Aorta (tissue), 5 donors: ENCODE data around the gene CLTCL1. TPM values are rescaled to one million over a fixed set of nuclear protein-coding genes. Genes with fewer than 3 reads are reported as not detected.

ENCODE experiments used
- ATAC-seq: fragments of 200-7000 bp; cut with Tn5 transposase; one replicate; pipeline ENCODE4 v1.9.1; 2022; ENCODE audit warnings: moderate library complexity; ENCODE audit not compliant: low FRiP score
- DNase-seq, 2 donors: peaks; one replicate each; pipeline ENCODE4 v3.0.0-alpha.2; 2020
- H3K27ac ChIP-seq, 2 donors: one replicate each; pipeline ENCODE4 v1.5.1; 2013; ENCODE audit warnings: low read length in 2 of 2, mild to moderate bottlenecking in 2 of 2, moderate library complexity in 2 of 2, control low read depth in 1 of 2, inconsistent platforms in 1 of 2, low read depth in 1 of 2
- H3K27me3 ChIP-seq, 2 donors: one replicate each; pipeline ENCODE4 v1.6.1; 2013; ENCODE audit warnings: control low read depth in 1 of 2, low read length in 1 of 2, mild to moderate bottlenecking in 1 of 2, moderate library complexity in 1 of 2; ENCODE audit not compliant: insufficient read depth in 2 of 2, control insufficient read depth in 1 of 2
- H3K36me3 ChIP-seq, 2 donors: one replicate each; pipeline ENCODE4 v1.6.1; 2013; ENCODE audit warnings: control low read depth in 1 of 2, low read length in 1 of 2, mild to moderate bottlenecking in 1 of 2; ENCODE audit not compliant: insufficient read depth in 2 of 2, control insufficient read depth in 1 of 2
- H3K4me1 ChIP-seq, 2 donors: one replicate each; pipeline ENCODE4 v1.6.1; 2013; ENCODE audit warnings: low read length in 2 of 2, control low read depth in 1 of 2, mild to moderate bottlenecking in 1 of 2, moderate library complexity in 1 of 2; ENCODE audit not compliant: insufficient read depth in 2 of 2, control insufficient read depth in 1 of 2
- H3K4me3 ChIP-seq, 2 donors: one replicate each; pipeline ENCODE4 v1.5.1; 2013; ENCODE audit warnings: low read length in 2 of 2, control low read depth in 1 of 2, mild to moderate bottlenecking in 1 of 2
- H3K9me3 ChIP-seq: one replicate; pipeline ENCODE4 v1.6.1; 2013; ENCODE audit warnings: mild to moderate bottlenecking, low read length; ENCODE audit not compliant: control insufficient read depth
- WGBS, 2 donors: extraction: QIAGEN DNeasy Blood & Tissue Kit; methylation state at CpG; one replicate each; pipeline ENCODE4 v1.1.7; 2013; 5-methylcytosine and 5-hydroxymethylcytosine counted together
- intact Hi-C, 2 donors: fragments of 100-400 bp; cut with DNase I; formaldehyde crosslinking; loops; one replicate each; pipeline versions ENCODE4 v1.14.2 to v1.15.0; 2022
- polyA plus RNA-seq, 2 donors: library from polyadenylated mRNA; stranded (reverse); fragments of 200-250 nt; gene quantifications; one replicate each; pipeline ENCODE4 v1.2.3, GENCODE V29; 2013
- total RNA-seq, 2 donors: library from RNA; stranded (reverse); fragmentation: NEBNext Ultra II Directional; extraction: Animal tissue kit (Norgen Biotek cat#: 25700); gene quantifications; one replicate each; pipeline ENCODE4 v1.2.1, GENCODE V29; 2021
- donor health status: healthy with polysubstance abuse.
- donor health status: Bipolar disorder and iron deficiency.
- donor health status: DM: no; HTN: no; CAD: no.
- donor health status: DM: no; HTN: no; CAD: no.
- donor health status: DM: yes; HTN: yes; CAD: no.

CLTCL1 gene
- total and polyA plus RNA-seq, 4 donors = 0.25 to 8.1 (median 7.0) TPM

DNA sequence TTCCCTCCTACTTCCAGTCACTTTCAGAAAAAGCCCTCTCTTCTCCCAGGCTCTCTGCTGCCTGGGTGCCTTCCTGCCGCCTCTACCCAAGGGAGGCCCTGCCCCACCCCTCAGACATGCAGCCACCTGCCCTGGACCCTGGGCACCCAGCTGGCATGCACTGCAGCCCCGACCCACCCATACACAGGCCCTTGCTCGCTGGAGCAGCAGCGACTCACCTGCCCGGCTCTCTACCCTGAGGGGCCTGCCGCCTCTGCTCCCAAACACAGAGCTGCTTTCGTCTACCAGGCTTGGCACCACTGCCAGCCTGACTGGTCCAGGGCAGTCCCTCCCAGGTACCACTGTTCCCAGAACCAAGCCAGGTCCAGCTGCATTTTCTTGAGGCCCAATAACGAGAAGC is 161.6 kb downstream of the CLTCL1 start:
- no peak for DNase-seq
- no peak overlapping the region for H3K27ac ChIP-seq
- H3K4me3 ChIP-seq = no peak overlapping the region
- H3K27me3 ChIP-seq = no peaks in the 10 kb centered on the region
- 74 to 78% methylated on average over 8 of the region's 8 CpGs for WGBS, 2 donors
- H3K9me3 ChIP-seq = no peaks in the 10 kb centered on the region
- intact Hi-C loops = no loop called here
- no peaks in the 10 kb centered on the region for H3K4me1 ChIP-seq
- peaks cover 0 to 3% of the 10 kb centered on the region in 2 donors for H3K36me3 ChIP-seq
- ATAC-seq = no peak

Other genes with a start within 250 kb of the CLTCL1 start
- gene DGCR2, start 169.3 kb downstream of the CLTCL1 start, total RNA-seq = 10 to 100 TPM; 37.0 to 43.5 TPM
- 10 to 100 TPM; 19.7 to 27.4 TPM for gene DGCR2, start 169.3 kb downstream of the CLTCL1 start, polyA plus RNA-seq
- not detected for gene TSSK2, start 160.4 kb downstream of the CLTCL1 start, total RNA-seq
- gene TSSK2, start 160.4 kb downstream of the CLTCL1 start, polyA plus RNA-seq = under 1 TPM; 0.08 to 0.50 TPM
- gene ESS2, start 147.1 kb downstream of the CLTCL1 start, total RNA-seq = 10 to 100 TPM; 11.9 to 13.0 TPM
- gene ESS2, start 147.1 kb downstream of the CLTCL1 start, polyA plus RNA-seq = 10 to 100 TPM in 1 of 2 donors, 1 to 10 TPM in 1; 8.3 to 26.9 TPM
- not detected for gene GSC2, start 141.4 kb downstream of the CLTCL1 start, total RNA-seq
- not detected for gene GSC2, start 141.4 kb downstream of the CLTCL1 start, polyA plus RNA-seq
- 10 to 100 TPM; 45.8 to 51.6 TPM for gene SLC25A1, start 113.0 kb downstream of the CLTCL1 start, total RNA-seq
- 10 to 100 TPM; 36.7 to 49.3 TPM for gene SLC25A1, start 113.0 kb downstream of the CLTCL1 start, polyA plus RNA-seq
- gene HIRA, start 140.0 kb upstream of the CLTCL1 start, total RNA-seq = 10 to 100 TPM; 20.8 to 24.3 TPM
- 10 to 100 TPM; 10.4 to 13.4 TPM for gene HIRA, start 140.0 kb upstream of the CLTCL1 start, polyA plus RNA-seq
- 10 to 100 TPM; 13.9 to 16.4 TPM for gene MRPL40, start 140.8 kb upstream of the CLTCL1 start, total RNA-seq
- gene MRPL40, start 140.8 kb upstream of the CLTCL1 start, polyA plus RNA-seq = 10 to 100 TPM; 37.3 to 38.1 TPM
- 10 to 100 TPM; 29.3 to 33.4 TPM for gene C22orf39, start 156.0 kb upstream of the CLTCL1 start, total RNA-seq
- 10 to 100 TPM; 33.8 to 58.2 TPM for gene C22orf39, start 156.0 kb upstream of the CLTCL1 start, polyA plus RNA-seq
- gene UFD1, start 187.5 kb upstream of the CLTCL1 start, total RNA-seq = 10 to 100 TPM; 43.4 to 46.0 TPM
- gene UFD1, start 187.5 kb upstream of the CLTCL1 start, polyA plus RNA-seq = 100 to 1,000 TPM in 1 of 2 donors, 10 to 100 TPM in 1; 80.3 to 110 TPM
- 1 to 10 TPM in 1 of 2 donors, under 1 TPM in 1; 0.68 to 1.0 TPM for gene CDC45, start 188.2 kb upstream of the CLTCL1 start, total RNA-seq
- gene CDC45, start 188.2 kb upstream of the CLTCL1 start, polyA plus RNA-seq = 1 to 10 TPM in 1 of 2 donors, under 1 TPM in 1; 0.63 to 1.3 TPM
- 10 to 100 TPM; 43.7 to 69.2 TPM for gene CLDN5, start 232.7 kb upstream of the CLTCL1 start, total RNA-seq
- gene CLDN5, start 232.7 kb upstream of the CLTCL1 start, polyA plus RNA-seq = 1 to 10 TPM; 4.0 to 4.5 TPM